H9 (cell line): Measurements from ENCODE around the gene FNDC8. TPM values are rescaled to one million over a fixed set of nuclear protein-coding genes. Genes with fewer than 3 reads are reported as not detected.

Experiments
- DNase-seq: peaks from one replicate; pipeline ENCODE4 v3.0.0-alpha.2; 2017
- H2AFZ ChIP-seq: one replicate; pipeline ENCODE4 v1.6.1; 2013; ENCODE audit warnings: mild to moderate bottlenecking, low read length, control low read depth, moderate library complexity
- H2AK5ac ChIP-seq: 2 replicates; pipeline ENCODE4 v1.6.1; 2013; ENCODE audit warnings: low read length, control low read depth, mixed read lengths; ENCODE audit not compliant: insufficient read length
- H2BK120ac ChIP-seq: one replicate; pipeline ENCODE4 v1.6.1; 2013; ENCODE audit warnings: low read depth, mild to moderate bottlenecking, low read length, control low read depth, inconsistent platforms; ENCODE audit not compliant: poor library complexity, severe bottlenecking
- H2BK12ac ChIP-seq: 2 replicates; pipeline ENCODE4 v1.6.1; 2013; ENCODE audit warnings: low read length, control low read depth, mixed read lengths, low read depth; ENCODE audit not compliant: insufficient read length
- H2BK15ac ChIP-seq: 2 replicates; pipeline ENCODE4 v1.6.1; 2013; ENCODE audit warnings: low read depth, low read length, control low read depth
- H2BK20ac ChIP-seq: one replicate; pipeline ENCODE4 v1.6.1; 2013; ENCODE audit warnings: low read depth, mild to moderate bottlenecking, low read length, control low read depth, inconsistent platforms; ENCODE audit not compliant: poor library complexity, severe bottlenecking
- H2BK5ac ChIP-seq: 2 replicates; pipeline ENCODE4 v1.6.1; 2013; ENCODE audit warnings: low read length, control low read depth, mixed read lengths; ENCODE audit not compliant: insufficient read length
- H3K14ac ChIP-seq: 2 replicates; pipeline ENCODE4 v1.6.1; 2013; ENCODE audit warnings: low read length, control low read depth; ENCODE audit not compliant: insufficient read depth
- H3K18ac ChIP-seq: 2 replicates; pipeline ENCODE4 v1.6.1; 2013; ENCODE audit warnings: low read depth, mild to moderate bottlenecking, mixed read lengths, low read length, control low read depth; ENCODE audit not compliant: insufficient read length
- H3K23ac ChIP-seq: 2 replicates; pipeline ENCODE4 v1.6.1; 2013; ENCODE audit warnings: low read length, control low read depth, mixed read lengths, low read depth; ENCODE audit not compliant: insufficient read length
- H3K23me2 ChIP-seq: 2 replicates; pipeline ENCODE4 v1.6.1; 2013; ENCODE audit warnings: low read depth, mild to moderate bottlenecking, mixed read lengths, low read length, control low read depth; ENCODE audit not compliant: insufficient read length, poor library complexity, severe bottlenecking
- H3K27ac ChIP-seq: 2 replicates; pipeline ENCODE4 v1.5.1; 2013; ENCODE audit warnings: low read length, control low read depth, mixed read lengths, low read depth; ENCODE audit not compliant: insufficient read length
- H3K27me3 ChIP-seq: 2 replicates; pipeline ENCODE4 v1.6.1; 2013; ENCODE audit warnings: low read length, control low read depth, inconsistent platforms; ENCODE audit not compliant: insufficient read depth
- H3K4ac ChIP-seq: 2 replicates; pipeline ENCODE4 v1.6.1; 2013; ENCODE audit warnings: low read depth, mild to moderate bottlenecking, control low read depth, inconsistent platforms, low read length, moderate library complexity
- H3K4me1 ChIP-seq: 2 replicates; pipeline ENCODE4 v1.6.1; 2013; ENCODE audit warnings: low read length, control low read depth, inconsistent platforms; ENCODE audit not compliant: insufficient read depth
- H3K4me2 ChIP-seq: 2 replicates; pipeline ENCODE4 v1.6.1; 2013; ENCODE audit warnings: low read length, control low read depth, mixed read lengths; ENCODE audit not compliant: insufficient read length, insufficient read depth
- H3K56ac ChIP-seq: 2 replicates; pipeline ENCODE4 v1.6.1; 2013; ENCODE audit warnings: low read depth, mild to moderate bottlenecking, mixed read lengths, low read length, control low read depth; ENCODE audit not compliant: insufficient read length
- H3K79me1 ChIP-seq: 2 replicates; pipeline ENCODE4 v1.6.1; 2013; ENCODE audit warnings: low read depth, mild to moderate bottlenecking, moderate library complexity, low read length, control low read depth, inconsistent platforms; ENCODE audit not compliant: insufficient read depth, poor library complexity, severe bottlenecking
- H3K79me2 ChIP-seq: 2 replicates; pipeline ENCODE4 v1.6.1; 2013; ENCODE audit warnings: low read length, control low read depth, inconsistent platforms; ENCODE audit not compliant: insufficient read depth
- H3K9ac ChIP-seq: 2 replicates; pipeline ENCODE4 v1.6.1; 2013; ENCODE audit warnings: low read length, control low read depth, mixed read lengths; ENCODE audit not compliant: insufficient read length; ENCODE audit errors: extremely low read depth
- H3K9me3 ChIP-seq: one replicate; pipeline ENCODE4 v1.6.1; 2013; ENCODE audit warnings: low read depth, low read length, inconsistent platforms; ENCODE audit not compliant: control insufficient read depth
- H3T11ph ChIP-seq: one replicate; pipeline ENCODE4 v1.6.1; 2013; ENCODE audit warnings: mild to moderate bottlenecking, low read length, control low read depth, inconsistent platforms
- H4K20me1 ChIP-seq: one replicate; pipeline ENCODE4 v1.6.1; 2013; ENCODE audit not compliant: control insufficient read depth, insufficient read length, insufficient read depth
- H4K5ac ChIP-seq: 2 replicates; pipeline ENCODE4 v1.6.1; 2013; ENCODE audit warnings: low read depth, mild to moderate bottlenecking, mixed read lengths, low read length, control low read depth; ENCODE audit not compliant: insufficient read length
- H4K8ac ChIP-seq: replicated peaks from 2 replicates; pipeline ENCODE4 v1.6.1; 2013; ENCODE audit warnings: low read length, control low read depth, mixed read lengths, low read depth; ENCODE audit not compliant: insufficient read length
- H4K91ac ChIP-seq: 2 replicates; pipeline ENCODE4 v1.6.1; 2013; ENCODE audit warnings: low read depth, mild to moderate bottlenecking, moderate library complexity, mixed read lengths, low read length, control low read depth; ENCODE audit not compliant: insufficient read length
- H3K27ac Mint-ChIP-seq, 3 experiments: 2 replicates in 2 of 3; 3 replicates in 1 of 3; pipeline ENCODE4 v1.8.0; 2020 to 2021; ENCODE audit warnings: mixed read lengths in 3 of 3, mild to moderate bottlenecking in 1 of 3, moderate library complexity in 1 of 3
- H3K27me3 Mint-ChIP-seq: 2 replicates; pipeline ENCODE4 v1.8.0; 2021; ENCODE audit warnings: low read depth, mild to moderate bottlenecking, moderate library complexity, mixed read lengths
- H3K36me3 Mint-ChIP-seq, 3 experiments: 2 replicates in 2 of 3; 3 replicates in 1 of 3; pipeline ENCODE4 v1.8.0; 2020 to 2021; ENCODE audit warnings: low read depth in 3 of 3, mixed read lengths in 3 of 3; ENCODE audit not compliant: insufficient read depth in 1 of 3
- H3K4me1 Mint-ChIP-seq, 2 experiments: 2 replicates each; pipeline ENCODE4 v1.8.0; 2020; ENCODE audit warnings: mixed read lengths in 2 of 2
- H3K4me3 Mint-ChIP-seq, 2 experiments: 2 replicates in 1 of 2; 3 replicates in 1 of 2; pipeline ENCODE4 v1.8.0; 2020 to 2021; ENCODE audit warnings: mild to moderate bottlenecking in 2 of 2, mixed read lengths in 2 of 2, moderate library complexity in 1 of 2
- H3K9me3 Mint-ChIP-seq, 2 experiments: 2 replicates in 1 of 2; 3 replicates in 1 of 2; pipeline ENCODE4 v1.8.0; 2020; ENCODE audit warnings: mild to moderate bottlenecking in 2 of 2, mixed read lengths in 2 of 2, moderate library complexity in 1 of 2
- WGBS: extraction: QIAGEN DNeasy Blood & Tissue Kit; methylation state at CpG from one replicate; pipeline ENCODE4 v1.1.7; 2013; ENCODE audit warnings: missing lambda C conversion rate, low lambda C conversion rate, mixed read lengths; ENCODE audit not compliant: insufficient read length; ENCODE audit errors: extremely low coverage; 5-methylcytosine and 5-hydroxymethylcytosine counted together
- total RNA-seq: library from RNA; stranded (reverse); gene quantifications from 2 replicates; pipeline ENCODE4 v1.2.1, GENCODE V29; 2021
- TF ChIP-seq, protein P1 (sequence below): fragments of 200-600 bp; sonication (generic); conservative IDR thresholded peaks from 3 replicates; pipeline ENCODE4 v1.8.0; 2021; ENCODE audit warnings: antibody characterized with exemption, mild to moderate bottlenecking

Gene FNDC8
- total RNA-seq, 1 experiment from 2014 or later = not detected

DNA sequence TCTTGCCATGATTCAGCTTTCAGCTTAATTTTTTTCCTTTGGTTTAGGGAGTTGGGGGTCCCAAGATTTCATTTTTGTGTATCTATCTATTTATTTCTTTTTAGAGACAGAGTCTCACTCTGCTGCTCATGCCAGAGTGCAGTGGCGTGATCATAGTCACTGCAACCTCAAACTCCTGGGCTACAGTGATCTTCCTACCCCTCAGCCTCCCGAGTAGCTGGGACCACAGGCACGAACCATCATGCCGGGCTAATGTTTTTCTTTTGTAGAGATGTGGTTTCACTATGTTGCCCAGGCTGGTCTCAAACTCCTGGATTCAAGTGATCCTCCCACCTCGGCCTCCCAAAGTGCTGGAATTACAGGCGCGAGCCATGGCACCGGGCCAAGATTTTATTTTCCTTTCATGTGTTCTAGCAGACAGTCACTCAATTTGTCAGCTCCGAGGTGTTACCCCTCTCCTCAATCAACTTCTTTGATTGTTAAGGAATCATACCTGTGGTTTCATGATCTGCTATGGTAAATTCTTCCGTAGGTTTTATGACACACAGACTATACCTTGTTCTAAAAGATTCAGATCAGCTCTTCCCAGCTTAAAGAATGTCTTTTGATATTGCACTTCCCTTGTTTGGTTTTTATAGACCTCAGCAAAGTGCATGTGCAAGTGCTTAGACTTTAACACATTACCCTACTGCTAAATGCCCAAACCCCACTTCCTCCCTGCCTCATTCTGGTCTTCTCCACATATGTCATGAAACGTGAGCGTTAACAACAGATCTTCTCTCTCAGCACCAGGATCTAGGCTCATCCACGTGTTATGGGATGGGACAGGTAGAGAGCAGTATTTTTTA, 39.2 kb downstream of the FNDC8 start:
- no CpG with 5 or more reads among the region's 13 CpGs for WGBS
- Histone ChIP-seq H3K9me3 (no peaks in the 10 kb centered on the region), H3K4me2 (no peak overlapping the region), H3K23me2 (no peaks in the 10 kb centered on the region), H4K8ac (no peak overlapping the region), H2AK5ac (no peak overlapping the region), H3K23ac (no peak overlapping the region), H3K79me1 (no peaks in the 10 kb centered on the region), H2BK20ac (no peak overlapping the region), H3K27ac (no peak overlapping the region), H3K56ac (no peak overlapping the region), H2BK12ac (no peak overlapping the region), H2BK15ac (no peak overlapping the region), H2BK5ac (no peak overlapping the region), H2BK120ac (no peak overlapping the region), H3K4ac (no peak overlapping the region), H3K18ac (no peak overlapping the region), H3T11ph (no peak overlapping the region), H3K79me2 (no peaks in the 10 kb centered on the region), H4K5ac (no peak overlapping the region), H3K14ac (no peak overlapping the region), H4K20me1 (no peaks in the 10 kb centered on the region), H3K27me3 (no peaks in the 10 kb centered on the region), H3K9ac (no peak overlapping the region), H2AFZ (no peak overlapping the region), H4K91ac (no peak overlapping the region), H3K4me1 (no peaks in the 10 kb centered on the region; the same call in 1 of the 2 replicates)
- DNase-seq = no peak
- H3K27ac Mint-ChIP-seq = no peak overlapping the region
- no peak overlapping the region for H3K4me3 Mint-ChIP-seq
- H3K9me3 Mint-ChIP-seq = no peaks in the 10 kb centered on the region
- no peaks in the 10 kb centered on the region for H3K36me3 Mint-ChIP-seq
- no peaks in the 10 kb centered on the region; the same call in 1 of the 2 replicates for H3K27me3 Mint-ChIP-seq
- peaks cover 4 to 6% of the 10 kb centered on the region in 2 experiments for H3K4me1 Mint-ChIP-seq
- TF ChIP-seq, protein P1, sequence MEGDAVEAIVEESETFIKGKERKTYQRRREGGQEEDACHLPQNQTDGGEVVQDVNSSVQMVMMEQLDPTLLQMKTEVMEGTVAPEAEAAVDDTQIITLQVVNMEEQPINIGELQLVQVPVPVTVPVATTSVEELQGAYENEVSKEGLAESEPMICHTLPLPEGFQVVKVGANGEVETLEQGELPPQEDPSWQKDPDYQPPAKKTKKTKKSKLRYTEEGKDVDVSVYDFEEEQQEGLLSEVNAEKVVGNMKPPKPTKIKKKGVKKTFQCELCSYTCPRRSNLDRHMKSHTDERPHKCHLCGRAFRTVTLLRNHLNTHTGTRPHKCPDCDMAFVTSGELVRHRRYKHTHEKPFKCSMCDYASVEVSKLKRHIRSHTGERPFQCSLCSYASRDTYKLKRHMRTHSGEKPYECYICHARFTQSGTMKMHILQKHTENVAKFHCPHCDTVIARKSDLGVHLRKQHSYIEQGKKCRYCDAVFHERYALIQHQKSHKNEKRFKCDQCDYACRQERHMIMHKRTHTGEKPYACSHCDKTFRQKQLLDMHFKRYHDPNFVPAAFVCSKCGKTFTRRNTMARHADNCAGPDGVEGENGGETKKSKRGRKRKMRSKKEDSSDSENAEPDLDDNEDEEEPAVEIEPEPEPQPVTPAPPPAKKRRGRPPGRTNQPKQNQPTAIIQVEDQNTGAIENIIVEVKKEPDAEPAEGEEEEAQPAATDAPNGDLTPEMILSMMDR = no peak
